Ishikawa (cell line): ENCODE data around the gene BCL7B.

Source experiments
- CREB1 ChIP-seq: IDR thresholded peaks from 2 replicates; pipeline ENCODE4 v1.6.1; 2012; ENCODE audit warnings: low read depth
- EGR1 ChIP-seq: IDR thresholded peaks from 2 replicates; pipeline ENCODE4 v1.6.1; 2012
- EP300 ChIP-seq: IDR thresholded peaks from 2 replicates; pipeline ENCODE4 v1.6.1; 2012; ENCODE audit warnings: borderline replicate concordance
- RAD21 ChIP-seq: IDR thresholded peaks from 2 replicates; pipeline ENCODE4 v1.6.1; 2012; ENCODE audit warnings: low read depth
- TAF1 ChIP-seq: IDR thresholded peaks from 2 replicates; pipeline ENCODE4 v1.6.1; 2012; ENCODE audit warnings: low read depth, mild to moderate bottlenecking
- TEAD4 ChIP-seq: IDR thresholded peaks from 2 replicates; pipeline ENCODE4 v1.6.1; 2012

- TF ChIP-seq EP300 (no peak), TEAD4 (no peak), RAD21 (no peak), EGR1 (no peak), TAF1 (no peak), CREB1 (no peak)
Measured at GRCh38 chr7:73496626-73497025, 60.9 kb downstream of the BCL7B start.
